DND-41 (cell line): ENCODE measurements around the gene PTK6.

Experiments
- ATAC-seq: fragments of 200-7000 bp; cut with Tn5 transposase; 3 replicates; pipeline ENCODE4 v1.9.1; 2021; ENCODE audit warnings: low read depth; ENCODE audit not compliant: insufficient read depth
- DNase-seq: peaks from one replicate; pipeline ENCODE4 v3.0.0-alpha.2; 2020
- H2AFZ ChIP-seq: 2 replicates; pipeline ENCODE4 v1.6.0; 2012; ENCODE audit warnings: low read depth, low read length
- H3K27ac ChIP-seq: 2 replicates; pipeline ENCODE4 v1.5.1; 2012; ENCODE audit warnings: low read length, inconsistent platforms
- H3K27me3 ChIP-seq: fragments of 200-600 bp; sonication (generic); 2 replicates; pipeline ENCODE4 v1.6.0; 2012; ENCODE audit warnings: low read length, mild to moderate bottlenecking, inconsistent platforms; ENCODE audit not compliant: insufficient read depth, poor library complexity
- H3K36me3 ChIP-seq: 2 replicates; pipeline ENCODE4 v1.5.1; 2012; ENCODE audit warnings: low read length, inconsistent platforms; ENCODE audit not compliant: insufficient read depth
- H3K4me1 ChIP-seq: 2 replicates; pipeline ENCODE4 v1.5.1; 2012; ENCODE audit warnings: mild to moderate bottlenecking, low read length; ENCODE audit not compliant: insufficient read depth
- H3K4me2 ChIP-seq: 2 replicates; pipeline ENCODE4 v1.6.0; 2012; ENCODE audit warnings: mild to moderate bottlenecking, moderate library complexity, low read length, inconsistent platforms; ENCODE audit not compliant: insufficient read depth
- H3K4me3 ChIP-seq, 2 experiments: fragments of 200-600 bp in 1 of 2; shearing (Covaris generic) in 1 of 2; 2 replicates each; pipeline ENCODE4 v1.5.1; 2012 to 2016; ENCODE audit warnings: inconsistent platforms in 2 of 2, low read length in 2 of 2, mild to moderate bottlenecking in 2 of 2, low read depth in 1 of 2, moderate library complexity in 1 of 2
- H3K79me2 ChIP-seq: 2 replicates; pipeline ENCODE4 v1.6.0; 2012; ENCODE audit warnings: low read length, inconsistent platforms; ENCODE audit not compliant: insufficient read depth
- H3K9ac ChIP-seq: 2 replicates; pipeline ENCODE4 v1.6.0; 2012; ENCODE audit warnings: low read depth, mild to moderate bottlenecking, inconsistent platforms, low read length, moderate library complexity
- H3K9me3 ChIP-seq: 2 replicates; pipeline ENCODE4 v1.5.1; 2012; ENCODE audit warnings: low read length, moderate library complexity, mild to moderate bottlenecking, inconsistent platforms; ENCODE audit not compliant: insufficient read depth, severe bottlenecking
- H4K20me1 ChIP-seq: 2 replicates; pipeline ENCODE4 v1.6.0; 2012; ENCODE audit warnings: low read length; ENCODE audit not compliant: insufficient read depth
- CTCF ChIP-seq: IDR thresholded peaks from 2 replicates; pipeline ENCODE4 v1.5.1; 2012; ENCODE audit warnings: borderline replicate concordance, low read length, moderate library complexity, mild to moderate bottlenecking; ENCODE audit not compliant: poor library complexity, severe bottlenecking; ENCODE audit errors: extremely low read depth
- EZH2 ChIP-seq: IDR thresholded peaks from 3 replicates; pipeline ENCODE4 v1.6.1; 2012; ENCODE audit warnings: borderline replicate concordance, low read depth, mild to moderate bottlenecking, moderate library complexity, low read length, inconsistent platforms; ENCODE audit not compliant: severe bottlenecking

The PTK6 gene

GRCh38 chr20:63534831-63535651 is 2.1 kb downstream of the PTK6 start:
- ATAC-seq (no peak), DNase-seq (no peak)
- Histone ChIP-seq H4K20me1 (peaks cover 8% of the 10 kb centered on the region; the same call in 1 of the 2 replicates), H3K9me3 (no peaks in the 10 kb centered on the region), H3K27me3 (no peaks in the 10 kb centered on the region), H3K9ac (no peak overlapping the region), H3K4me3 (no peak overlapping the region), H3K79me2 (no peaks in the 10 kb centered on the region), H3K27ac (no peak overlapping the region), H3K4me1 (peaks cover 21% of the 10 kb centered on the region), H3K36me3 (no peaks in the 10 kb centered on the region), H2AFZ (no peak overlapping the region), H3K4me2 (no peak overlapping the region)
- TF ChIP-seq CTCF = no peak
- TF ChIP-seq EZH2 = no peak

GRCh38 chr20:63534427-63534830 is 2.7 kb downstream of the PTK6 start:
- Histone ChIP-seq H3K9me3 (no peaks in the 10 kb centered on the region), H3K4me3 (no peak overlapping the region), H3K4me1 (peaks cover 21% of the 10 kb centered on the region), H3K9ac (no peak overlapping the region), H3K27me3 (no peaks in the 10 kb centered on the region), H4K20me1 (peaks cover 13% of the 10 kb centered on the region), H3K27ac (no peak overlapping the region), H3K4me2 (no peak overlapping the region), H3K36me3 (no peaks in the 10 kb centered on the region), H2AFZ (no peak overlapping the region), H3K79me2 (no peaks in the 10 kb centered on the region)
- no peak for DNase-seq
- ATAC-seq = no peak
- TF ChIP-seq EZH2 = no peak
- no peak for TF ChIP-seq CTCF

GRCh38 chr20:63533871-63534393 is 3.2 kb downstream of the PTK6 start:
- H3K27me3 ChIP-seq = no peaks in the 10 kb centered on the region
- H3K4me1 ChIP-seq = peaks cover 21% of the 10 kb centered on the region
- ATAC-seq = no peak
- no peak overlapping the region for H2AFZ ChIP-seq
- no peak for DNase-seq
- H4K20me1 ChIP-seq = peaks cover 18% of the 10 kb centered on the region
- H3K4me2 ChIP-seq = no peak overlapping the region
- no peak overlapping the region for H3K9ac ChIP-seq
- H3K4me3 ChIP-seq = no peak overlapping the region
- H3K27ac ChIP-seq = no peak overlapping the region
- no peaks in the 10 kb centered on the region for H3K79me2 ChIP-seq
- TF ChIP-seq EZH2 (no peak), CTCF (no peak)
- H3K36me3 ChIP-seq = no peaks in the 10 kb centered on the region
- H3K9me3 ChIP-seq = no peaks in the 10 kb centered on the region
